Activated effector memory CD4-positive, alpha-beta T cell treated with anti-CD3 and anti-CD28 coated beads, Interleukin-2, amount 50 U/mL, for 16 hours (primary cell): ENCODE measurements around the gene GLP1R.

Experiments
- DNase-seq: peaks from one replicate; pipeline ENCODE4 v3.0.0-alpha.2; 2020

GLP1R gene

DNA sequence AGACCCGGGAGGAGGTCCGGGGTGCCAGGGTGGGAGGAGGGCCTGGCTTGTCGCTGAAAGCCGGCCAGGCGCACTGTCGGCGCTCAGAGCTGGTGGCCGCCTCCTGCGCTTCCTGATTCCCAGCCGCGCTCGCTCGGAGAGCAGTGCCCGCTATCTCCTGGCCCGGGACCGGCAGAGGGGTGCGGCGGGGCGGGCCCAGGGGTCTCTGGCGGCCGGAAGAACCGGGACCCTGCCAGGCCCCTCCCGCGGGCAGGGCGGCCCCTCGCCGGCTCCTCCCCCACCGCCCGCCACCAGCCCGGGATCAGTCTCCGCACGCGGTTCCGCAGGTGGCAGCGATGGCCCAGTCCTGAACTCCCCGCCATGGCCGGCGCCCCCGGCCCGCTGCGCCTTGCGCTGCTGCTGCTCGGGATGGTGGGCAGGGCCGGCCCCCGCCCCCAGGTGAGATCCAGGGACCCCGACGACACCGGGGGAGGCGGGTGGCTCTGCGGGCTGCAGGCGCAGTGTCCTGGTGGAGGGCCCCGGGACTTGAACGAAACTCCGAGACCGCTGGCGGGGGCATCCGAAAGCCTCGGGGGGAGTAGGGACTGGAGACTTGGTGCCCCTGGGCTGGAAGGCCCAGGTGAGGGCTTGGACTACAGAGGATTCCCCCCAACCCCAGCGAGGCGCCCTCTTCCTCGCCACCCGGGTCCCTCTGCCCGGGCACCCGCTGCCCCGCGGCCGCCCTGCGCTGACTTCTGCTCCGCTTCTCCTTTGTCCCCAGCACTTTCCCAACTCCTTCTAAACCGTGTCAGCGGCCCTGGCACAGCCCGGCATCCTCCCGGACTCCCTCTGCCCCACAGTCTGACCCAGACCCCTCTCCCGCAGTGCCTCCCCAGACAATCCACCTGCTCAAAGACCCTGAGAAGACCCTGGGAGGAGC lies at the start of gene GLP1R:
TSS of gene GLP1R (plus strand) at position 301 of the 919 bp plus-strand sequence. CDS start at position 361, 60 bp downstream.
- DNase-seq = no peak

DNA sequence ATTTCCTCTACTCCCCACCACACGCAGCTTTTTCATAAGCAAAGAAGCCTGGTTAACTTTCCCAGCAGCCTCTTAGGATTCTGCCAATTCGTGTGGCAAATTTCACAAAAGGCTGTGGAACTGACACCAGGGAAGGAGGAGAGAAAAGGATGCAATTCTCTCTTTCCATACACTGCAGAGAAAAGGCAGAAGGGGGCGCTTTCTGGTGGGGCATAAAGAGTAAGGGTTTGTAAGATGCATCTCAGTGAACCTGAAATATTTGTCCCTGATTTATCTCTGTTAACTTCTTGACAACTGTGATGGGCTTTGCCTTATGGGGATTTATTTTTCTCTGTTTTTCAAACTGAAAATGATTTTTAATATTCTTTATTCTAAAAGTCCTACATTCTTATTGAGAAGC lies 45.5 kb upstream of the GLP1R start:
- DNase-seq = no peak

DNA sequence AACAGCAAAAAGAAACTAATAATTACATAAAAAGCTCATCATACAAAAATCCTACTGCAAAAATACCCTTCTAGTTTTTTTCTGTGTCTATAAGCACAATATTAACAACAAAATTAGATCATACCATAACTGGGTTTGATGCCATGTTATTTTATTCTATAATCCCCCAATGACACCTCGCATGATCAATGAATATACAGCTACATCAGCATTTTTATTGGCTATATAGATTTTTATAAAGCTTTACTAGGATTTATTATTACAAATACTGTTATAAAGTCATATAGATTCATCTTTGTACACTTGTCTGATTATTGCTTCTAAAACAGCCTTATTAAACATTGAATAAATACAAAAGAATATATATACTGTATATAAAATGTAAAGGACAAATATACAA lies 45.1 kb upstream of the GLP1R start:
- no peak for DNase-seq

DNA sequence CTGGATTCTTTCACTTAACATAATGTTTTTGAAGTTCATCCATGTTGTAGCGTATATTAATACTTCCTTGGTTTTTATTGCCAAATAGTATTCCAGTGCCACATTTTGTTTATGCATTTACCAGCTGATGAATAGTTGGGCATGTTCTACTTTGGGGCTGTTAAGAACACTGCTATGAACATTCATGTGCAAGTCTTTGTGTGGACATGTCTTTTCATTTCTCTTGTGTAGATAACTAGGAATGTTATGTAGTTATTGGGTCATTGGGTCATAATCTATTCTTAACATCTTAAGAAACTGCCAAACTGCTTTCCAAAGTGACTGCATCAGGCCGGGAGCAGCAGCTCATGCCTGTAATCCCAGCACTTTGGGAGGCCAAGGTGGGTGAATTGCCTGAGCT lies 43.8 kb upstream of the GLP1R start:
- no peak for DNase-seq

DNA sequence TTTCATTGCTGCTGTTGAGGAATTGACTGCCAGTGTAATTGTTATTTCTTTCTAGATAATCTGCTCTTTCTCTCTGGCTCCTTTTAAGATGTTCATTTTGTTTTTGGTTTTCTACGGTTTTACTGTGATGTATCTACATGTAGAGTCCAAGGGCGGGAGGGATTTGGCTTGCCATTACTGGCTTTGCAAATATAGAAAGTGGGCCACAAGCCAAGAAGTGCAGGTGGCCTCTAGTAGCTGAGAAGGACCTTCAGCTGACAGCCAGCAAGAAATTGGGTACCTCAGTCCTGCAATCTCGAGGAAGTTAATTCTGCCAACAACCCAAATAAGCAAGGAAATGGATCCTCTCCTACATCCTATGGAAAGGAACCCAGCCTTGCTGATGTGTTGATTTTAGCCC lies 42.8 kb upstream of the GLP1R start:
- no peak for DNase-seq

DNA sequence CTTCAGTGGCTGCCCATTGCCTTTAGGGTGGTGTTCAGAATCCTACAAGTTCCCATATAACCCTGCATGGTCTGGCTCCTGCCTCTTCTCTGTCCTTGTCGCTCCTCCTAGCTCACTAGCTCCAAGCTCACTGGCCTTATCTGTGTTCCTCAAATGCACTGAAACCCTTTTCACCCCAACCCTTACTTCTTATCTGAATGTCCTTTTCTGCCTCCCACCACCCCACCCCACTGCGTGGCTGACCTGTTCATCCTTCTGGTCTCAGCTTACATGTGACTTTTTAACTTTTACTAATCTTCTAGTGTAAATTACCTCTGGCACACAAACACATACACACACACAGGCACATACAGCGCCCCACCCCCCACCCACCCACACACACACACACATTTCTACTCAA lies 41.0 kb upstream of the GLP1R start:
- DNase-seq = no peak

DNA sequence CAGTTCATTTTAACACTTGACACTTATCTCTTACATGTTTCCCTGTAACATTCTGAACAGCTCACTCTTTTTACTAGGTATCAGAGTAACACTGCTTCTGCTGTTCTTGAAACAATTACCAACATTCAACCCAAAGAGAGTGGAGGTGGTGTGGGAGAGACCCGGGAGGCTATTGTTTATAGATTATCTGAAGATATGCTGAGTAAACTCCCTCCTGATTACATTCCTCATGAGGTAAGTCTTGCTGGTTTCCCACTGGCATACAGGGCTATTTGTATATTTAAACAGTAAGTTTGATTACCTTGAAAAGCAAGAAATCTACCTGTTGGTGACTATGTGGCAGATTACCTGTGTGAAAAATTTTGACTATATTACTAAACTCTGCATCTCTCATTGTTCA lies 39.8 kb upstream of the GLP1R start:
- DNase-seq = no peak

DNA sequence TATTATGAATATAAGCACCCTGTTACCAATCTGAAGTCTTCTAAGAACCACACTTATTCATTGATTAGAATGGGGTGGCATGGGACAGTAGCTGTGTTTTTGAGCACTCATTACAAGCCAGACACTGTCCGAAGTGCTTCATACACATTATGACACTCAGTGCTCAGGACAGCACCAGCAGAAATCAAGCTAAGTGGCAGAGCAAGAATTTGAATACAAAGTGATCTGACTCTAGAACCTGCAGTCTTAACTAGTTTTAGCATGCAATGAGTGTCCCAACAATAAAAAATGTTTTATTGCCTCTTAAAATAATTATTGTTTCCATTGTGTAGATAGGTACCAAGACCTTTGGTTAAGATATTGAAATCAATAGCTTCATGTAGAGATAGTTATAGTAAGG lies 39.1 kb upstream of the GLP1R start:
- no peak for DNase-seq

DNA sequence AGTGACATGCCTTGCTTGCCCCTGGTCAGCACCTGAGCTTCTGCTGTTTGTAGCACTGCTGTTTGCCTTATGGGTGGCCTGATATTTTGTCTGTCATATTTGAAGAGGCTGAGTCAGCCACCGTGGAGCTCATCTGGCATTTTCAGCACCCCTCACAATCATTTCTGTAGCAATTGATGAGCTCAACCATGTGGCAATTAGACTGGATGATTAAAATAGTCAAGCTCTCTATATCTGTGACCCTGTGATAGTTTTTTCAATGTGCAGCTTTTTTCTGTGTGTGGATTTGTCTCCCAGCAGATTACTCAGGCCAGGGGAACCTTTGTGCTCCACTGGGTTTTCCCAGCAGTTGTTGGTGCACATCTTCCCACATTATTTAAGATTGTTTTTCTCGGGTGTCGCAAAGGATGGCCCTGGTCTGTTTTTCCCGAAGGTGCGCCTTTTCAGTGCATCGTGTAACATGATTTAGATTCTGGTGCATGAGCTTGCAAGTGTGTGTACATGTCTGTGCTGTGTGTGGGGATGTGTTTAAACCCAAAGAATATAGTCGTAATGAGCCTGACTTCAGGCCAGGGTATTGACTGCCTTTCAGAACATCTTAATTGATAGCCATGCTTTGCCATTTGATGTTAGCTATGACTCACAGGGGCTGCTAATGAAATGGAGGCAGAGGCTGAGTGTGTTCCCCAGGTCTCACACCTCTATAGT lies 31.6 kb upstream of the GLP1R start:
- DNase-seq = no peak

DNA sequence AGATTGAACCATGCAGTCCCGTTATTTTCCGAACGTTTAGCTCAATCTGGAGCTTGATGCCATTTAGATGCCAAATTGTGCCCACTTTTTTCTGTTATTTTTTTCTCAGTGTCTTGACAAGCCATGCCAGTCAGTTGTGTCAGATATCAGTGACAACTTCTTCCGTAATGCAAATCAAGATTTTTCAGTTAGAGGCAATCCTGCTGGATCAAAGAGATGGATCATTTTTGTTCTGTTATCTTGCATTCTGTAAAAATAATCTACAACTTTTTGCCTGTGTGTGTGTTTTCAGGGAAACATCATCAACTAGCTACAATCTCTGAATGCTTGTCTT lies 31.1 kb upstream of the GLP1R start:
- DNase-seq = no peak

DNA sequence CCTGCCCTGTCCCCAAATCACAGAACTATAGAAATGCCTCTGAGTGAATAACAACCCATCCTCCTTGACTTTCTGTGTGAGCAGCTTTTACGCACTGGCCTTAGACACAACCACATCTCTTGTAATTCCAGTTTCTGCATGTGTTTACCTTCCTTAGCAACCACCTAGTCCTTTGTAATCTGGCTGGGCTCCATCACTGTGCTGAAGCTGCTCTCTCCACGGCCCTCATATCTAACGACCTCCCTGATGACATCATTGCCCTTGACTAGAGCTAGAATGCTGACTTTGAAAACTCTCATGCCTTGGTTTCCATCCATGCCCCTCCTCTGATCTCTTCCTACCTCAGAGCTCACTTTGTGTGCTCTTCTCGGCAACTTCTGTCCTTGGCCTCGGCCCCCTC lies 30.5 kb upstream of the GLP1R start:
- DNase-seq = no peak

DNA sequence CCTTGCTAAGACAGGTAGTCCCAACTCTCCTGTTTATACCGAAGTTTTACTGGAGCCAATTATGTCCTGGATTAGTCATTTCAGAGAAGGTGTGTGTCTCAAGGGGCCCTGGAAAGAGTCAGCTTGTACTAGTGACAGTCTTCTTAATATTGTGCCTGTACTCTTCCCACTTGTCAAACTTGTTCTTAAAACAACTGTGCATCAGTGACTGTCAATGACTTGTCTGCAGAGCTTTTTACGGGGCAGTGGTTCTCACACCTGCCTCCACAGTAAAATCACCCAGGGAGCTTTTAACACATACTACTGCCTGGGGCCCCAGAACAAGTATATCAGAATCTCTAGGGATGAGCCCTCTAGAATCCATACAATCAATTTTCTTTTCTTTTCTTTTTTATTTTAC lies 28.4 kb upstream of the GLP1R start:
- DNase-seq = no peak

DNA sequence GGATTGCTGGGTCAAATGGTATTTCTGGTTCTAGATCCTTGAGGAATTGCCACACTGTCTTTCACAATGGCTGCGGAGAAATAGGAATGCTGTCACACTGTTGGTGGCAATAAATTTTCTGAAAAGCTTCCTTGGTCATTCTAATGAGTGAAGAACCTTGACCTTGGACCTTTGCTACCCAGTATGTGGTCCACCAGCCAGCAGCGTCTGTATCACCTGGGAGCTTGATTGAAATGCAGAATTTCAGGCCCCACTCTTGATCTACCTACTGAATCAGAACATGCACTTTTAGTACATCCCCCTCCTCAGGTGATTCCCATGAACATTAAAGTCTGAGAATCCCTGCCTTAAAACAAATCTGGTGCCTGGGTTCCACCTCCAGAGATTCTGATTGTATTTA lies 27.5 kb upstream of the GLP1R start:
- DNase-seq = no peak

DNA sequence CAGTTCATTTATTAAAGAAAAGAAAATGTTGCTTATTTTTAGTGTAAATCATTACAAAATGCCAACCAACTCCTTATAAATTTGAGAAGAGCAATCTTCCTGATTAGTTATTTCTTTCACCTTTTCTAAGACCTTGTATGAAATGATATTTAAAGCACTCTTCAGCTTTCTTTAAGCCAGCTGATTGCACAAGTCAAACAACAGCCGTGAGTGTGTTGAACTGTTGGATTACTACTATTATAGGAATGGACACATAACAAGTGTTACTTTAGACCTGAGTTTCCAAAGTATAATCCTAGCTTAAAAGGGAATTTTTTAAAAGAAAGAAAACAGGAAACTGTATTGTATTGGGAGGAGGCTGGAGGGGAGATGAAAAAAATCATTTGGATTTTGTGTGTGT lies 26.8 kb upstream of the GLP1R start:
- no peak for DNase-seq

DNA sequence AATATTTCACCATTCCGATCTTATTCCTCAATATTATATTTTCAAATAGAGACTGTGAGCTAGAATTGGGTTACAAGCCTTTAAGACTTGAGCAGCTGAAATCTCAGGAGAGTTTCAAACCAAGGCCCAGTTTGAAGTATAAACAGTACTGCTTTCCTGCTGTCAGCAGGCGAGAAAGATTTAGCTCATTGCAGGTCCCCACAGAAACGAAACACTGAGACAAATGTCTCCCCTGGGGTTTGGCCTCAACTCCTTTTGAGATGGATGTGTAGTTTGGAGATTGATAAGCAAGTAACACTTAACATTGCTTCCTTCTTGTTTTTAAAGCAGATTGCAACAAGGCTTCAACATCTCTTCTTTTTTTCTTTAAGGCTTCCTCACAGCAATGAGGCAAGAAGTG lies 22.4 kb upstream of the GLP1R start:
- no peak for DNase-seq

DNA sequence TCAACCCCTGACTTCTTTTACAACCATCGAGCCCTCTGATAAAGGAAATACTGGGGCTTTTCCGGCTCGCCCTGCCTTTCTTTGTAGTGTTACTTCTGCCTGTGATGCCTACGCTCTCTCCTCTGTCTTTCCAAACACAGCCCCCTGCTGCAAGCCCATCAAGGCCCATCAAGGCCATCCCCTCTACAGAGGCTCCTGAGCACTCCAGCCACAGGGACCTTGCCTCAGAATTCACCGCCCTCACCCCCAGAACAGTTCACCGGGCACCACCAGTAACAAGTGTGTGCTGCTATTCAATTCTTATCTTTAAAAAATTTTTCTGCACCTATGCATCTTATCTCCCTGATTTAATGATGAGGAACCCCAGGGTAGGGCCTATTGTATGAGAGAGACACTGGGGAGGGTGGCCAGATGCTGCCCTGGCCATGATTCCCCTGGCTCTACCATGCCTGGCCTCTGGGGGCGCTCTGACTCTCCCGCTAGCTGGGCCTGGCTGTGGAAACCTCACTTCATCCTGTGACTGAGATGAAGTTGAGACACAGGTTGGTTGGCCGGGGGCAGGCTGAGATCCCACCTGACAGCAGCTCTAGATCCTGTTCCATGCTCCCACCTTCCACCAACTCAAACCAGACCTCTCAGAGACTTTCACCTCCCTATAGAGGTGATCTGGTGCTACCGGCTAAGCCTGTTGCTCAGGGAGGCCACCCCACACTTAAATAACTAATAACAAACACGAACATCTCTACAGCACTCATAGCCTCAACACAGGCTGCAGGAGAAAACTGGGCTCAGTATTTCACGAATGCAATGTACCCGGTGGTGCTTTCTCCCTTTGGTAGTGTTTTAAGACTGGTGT lies 19.2 kb upstream of the GLP1R start:
- DNase-seq = peak; percentile 72

DNA sequence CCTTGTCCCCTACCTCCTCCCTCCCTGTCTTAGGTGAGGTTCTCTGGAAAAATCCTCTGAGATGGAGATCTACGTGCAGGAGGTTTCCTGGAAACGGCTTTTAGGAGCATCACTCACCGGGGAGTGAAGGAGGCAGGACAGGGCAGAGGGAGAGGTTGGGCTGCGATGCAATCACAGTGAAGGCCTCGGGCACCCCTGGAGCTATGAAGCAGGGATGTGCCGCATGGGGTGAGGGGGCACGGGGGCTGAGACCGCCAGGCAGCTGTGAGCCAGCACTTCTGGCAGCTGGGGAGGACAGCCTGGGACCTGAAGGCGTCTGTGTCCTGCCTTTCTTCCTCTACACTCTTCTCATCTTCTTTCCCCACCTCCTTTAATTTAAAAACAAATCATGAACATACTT lies 12.9 kb upstream of the GLP1R start:
- no peak for DNase-seq

DNA sequence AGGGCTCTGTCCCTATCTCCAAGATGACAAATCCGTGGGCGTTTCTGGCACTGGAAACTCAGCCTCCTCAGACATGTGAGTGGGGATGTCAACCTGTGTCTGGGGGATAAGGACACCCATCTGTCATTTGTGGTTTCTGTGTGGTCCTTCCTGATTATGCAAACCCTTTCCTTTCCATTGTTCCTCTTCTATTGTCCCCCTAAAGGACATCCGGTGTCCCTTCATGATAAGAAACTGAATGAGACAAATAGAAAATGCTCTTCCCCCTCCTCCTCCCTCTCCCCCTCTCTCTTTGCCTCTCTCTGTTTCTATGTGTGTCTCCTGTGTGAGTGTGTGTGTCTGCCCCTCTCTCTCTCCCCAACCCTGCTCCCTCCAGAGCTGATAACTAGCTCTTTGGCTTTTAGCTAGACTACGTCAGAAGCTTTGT lies 11.5 kb upstream of the GLP1R start:
- DNase-seq = no peak

DNA sequence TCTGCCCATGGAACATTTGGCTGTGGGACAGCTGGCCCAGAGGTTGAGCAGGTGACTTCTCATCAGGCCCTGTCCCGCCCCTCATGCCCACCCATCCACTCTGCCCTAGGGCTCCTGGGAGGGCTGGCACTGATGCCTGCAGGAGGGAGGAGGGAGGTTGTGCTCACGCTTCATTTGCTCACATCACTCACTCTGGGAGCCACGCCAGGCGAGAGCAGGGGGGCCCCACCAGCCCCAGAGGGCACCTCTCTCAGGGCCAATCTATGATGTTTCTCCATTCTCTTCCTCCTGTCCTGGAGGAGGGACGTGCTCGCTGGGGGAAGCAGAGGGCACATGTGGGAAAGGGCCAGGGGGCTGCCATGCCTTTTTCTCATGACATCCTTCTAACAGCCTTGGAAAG lies 10.9 kb upstream of the GLP1R start:
- peak; percentile 27 for DNase-seq

DNA sequence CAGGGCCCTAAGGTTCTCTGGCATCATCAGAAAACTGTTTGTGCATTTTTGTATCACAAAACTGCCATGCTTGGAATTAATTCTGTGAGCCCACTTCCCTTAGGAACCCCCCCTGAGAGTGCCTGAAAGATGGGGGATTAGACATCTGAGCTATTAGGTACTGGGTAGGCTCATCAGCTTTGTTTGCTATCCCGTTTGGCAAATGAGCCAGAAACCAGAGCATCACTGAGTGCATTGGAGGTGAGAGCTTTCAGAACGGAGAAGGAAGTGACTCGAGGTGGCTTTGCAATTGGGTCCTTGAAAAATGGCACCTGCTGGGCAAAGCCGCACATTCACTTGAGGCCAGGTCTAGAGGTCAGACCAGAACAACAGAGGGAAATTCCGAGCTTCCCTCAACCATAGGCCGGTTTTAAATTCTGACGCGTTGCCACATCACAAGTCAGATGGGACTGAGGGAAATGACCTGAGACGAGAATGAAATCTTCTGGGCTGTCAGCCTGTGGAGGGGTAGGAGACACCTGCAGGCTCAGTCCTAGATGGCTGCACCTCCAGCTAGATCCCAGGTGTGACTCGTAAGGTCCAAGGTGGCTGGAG lies 8.4 kb upstream of the GLP1R start:
- peak; percentile 36 for DNase-seq

DNA sequence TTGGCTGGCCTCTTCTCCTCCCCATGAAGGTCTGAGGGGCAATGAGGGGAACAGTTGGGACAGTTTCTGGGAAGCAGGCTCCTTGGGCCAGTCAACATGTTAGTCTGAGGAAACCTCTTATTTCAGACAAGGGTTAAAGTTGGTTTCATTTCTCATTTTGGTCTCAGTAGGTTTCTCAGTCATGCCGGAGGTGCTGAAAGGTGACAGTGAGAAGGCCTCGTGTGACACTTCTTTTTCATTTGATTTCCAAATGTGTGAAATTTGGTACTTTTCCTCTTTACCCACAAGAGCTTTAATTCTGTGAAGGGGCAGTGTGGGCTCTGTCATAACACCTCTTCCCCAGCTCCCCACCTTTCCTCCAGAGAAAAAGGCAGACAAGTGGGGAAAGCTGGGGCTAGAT lies 7.5 kb upstream of the GLP1R start:
- DNase-seq = no peak

DNA sequence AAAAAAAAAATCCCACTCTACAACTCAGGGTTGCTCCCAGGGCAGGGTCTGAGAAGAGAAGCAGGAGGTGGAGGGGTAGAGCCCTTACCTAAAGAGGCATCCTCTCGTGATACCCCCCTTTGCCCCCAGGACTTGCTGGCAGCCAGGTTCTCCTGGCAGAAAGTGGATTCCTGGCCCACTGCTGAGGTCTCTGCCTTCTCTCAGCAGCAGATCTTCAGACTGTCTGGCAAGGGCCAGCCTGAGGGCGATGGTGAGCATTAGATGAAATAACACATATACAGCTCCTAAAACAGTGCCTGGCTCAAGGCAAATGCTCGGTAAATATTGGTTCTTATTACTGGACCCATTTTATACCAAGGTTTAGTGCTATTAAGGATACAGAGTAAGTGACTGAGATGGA lies 4.8 kb upstream of the GLP1R start:
- DNase-seq = peak; percentile 50

DNA sequence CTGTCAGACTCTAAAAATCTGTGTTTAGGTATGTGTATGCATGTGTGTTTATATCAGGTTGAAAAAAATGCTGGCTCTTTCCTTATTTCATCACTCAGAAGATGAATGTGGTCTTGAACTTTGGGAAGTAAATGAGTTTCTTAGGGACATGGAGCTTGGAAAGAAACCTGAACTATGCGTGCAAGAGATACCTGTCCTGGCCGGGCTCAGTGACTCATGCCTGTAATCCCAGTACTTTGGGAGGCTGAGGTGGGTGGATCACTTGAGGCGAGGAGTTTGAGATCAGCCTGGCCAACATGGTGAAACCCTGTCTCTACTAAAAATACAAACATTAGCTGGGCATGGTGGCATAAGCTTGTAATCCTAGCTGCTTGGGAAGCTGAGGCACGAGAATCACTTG lies 4.4 kb upstream of the GLP1R start:
- peak; percentile 24 for DNase-seq
